Mesodermal cell (in vitro differentiated cells): ENCODE measurements around the gene BBS9.
"Not testable (repeated sequence)": the region's sequence is repeated elsewhere in the genome, so short reads cannot be mapped to it uniquely, and the experiment has no call there.

Source experiments
- H3K27ac ChIP-seq: 2 replicates; pipeline ENCODE4 v1.7.0; 2013; ENCODE audit warnings: mild to moderate bottlenecking, low read depth, low read length, moderate library complexity; ENCODE audit not compliant: severe bottlenecking
- H3K36me3 ChIP-seq: 2 replicates; pipeline ENCODE4 v1.7.1; 2013; ENCODE audit warnings: mild to moderate bottlenecking, low read length, moderate library complexity; ENCODE audit not compliant: control insufficient read depth, insufficient read depth
- H3K4me1 ChIP-seq: one replicate; pipeline ENCODE4 v1.7.1; 2013; ENCODE audit warnings: mild to moderate bottlenecking, low read length; ENCODE audit not compliant: insufficient read depth, control insufficient read depth, poor library complexity, severe bottlenecking
- H3K4me3 ChIP-seq: 2 replicates; pipeline ENCODE4 v1.7.0; 2013; ENCODE audit warnings: low read length, control low read depth, mild to moderate bottlenecking; ENCODE audit not compliant: insufficient read depth, poor library complexity, severe bottlenecking; ENCODE audit errors: extremely low read depth
- H3K9me3 ChIP-seq: 2 replicates; pipeline ENCODE4 v1.7.1; 2013; ENCODE audit warnings: mild to moderate bottlenecking, low read length, moderate library complexity; ENCODE audit not compliant: control insufficient read depth
- WGBS, 2 experiments: methylation state at CpG; one replicate each; pipeline ENCODE4 v1.1.5; 2013; ENCODE audit warnings: missing lambda C conversion rate in 2 of 2; ENCODE audit not compliant: insufficient coverage in 2 of 2; 5-methylcytosine and 5-hydroxymethylcytosine counted together

Gene BBS9

GRCh38 chr7:33273356-33273755 is 144.0 kb downstream of the BBS9 start:
- no CpG with 5 or more reads among the region's 2 CpGs for WGBS, 2 experiments

GRCh38 chr7:33276325-33276724 is 147.0 kb downstream of the BBS9 start:
- WGBS, 2 experiments = 100% methylated on average over 1 to 2 of the region's 3 CpGs
- no peak overlapping the region for H3K27ac ChIP-seq

More at GRCh38 chr7:33273356-33273755, 144.0 kb downstream of the BBS9 start:
- no peaks in the 10 kb centered on the region for H3K4me1 ChIP-seq
- no peak overlapping the region for H3K4me3 ChIP-seq
- H3K9me3 ChIP-seq = peaks cover under 1% of the 10 kb centered on the region
- no peak overlapping the region for H3K27ac ChIP-seq
- no peaks in the 10 kb centered on the region for H3K36me3 ChIP-seq

GRCh38 chr7:33276729-33277128 is 147.4 kb downstream of the BBS9 start:
- H3K36me3 ChIP-seq = no peaks in the 10 kb centered on the region
- H3K9me3 ChIP-seq = peaks cover 8% of the 10 kb centered on the region
- no peak overlapping the region for H3K27ac ChIP-seq
- 85 to 100% methylated on average over 1 to 2 of the region's 2 CpGs for WGBS, 2 experiments
- H3K4me1 ChIP-seq = no peaks in the 10 kb centered on the region
- H3K4me3 ChIP-seq = no peak overlapping the region

More at GRCh38 chr7:33276325-33276724, 147.0 kb downstream of the BBS9 start:
- no peaks in the 10 kb centered on the region for H3K36me3 ChIP-seq
- no peak overlapping the region for H3K4me3 ChIP-seq
- H3K9me3 ChIP-seq = peaks cover 8% of the 10 kb centered on the region
- H3K4me1 ChIP-seq = no peaks in the 10 kb centered on the region

GRCh38 chr7:33278095-33278494 is 148.7 kb downstream of the BBS9 start:
- Histone ChIP-seq H3K4me1 (no peaks in the 10 kb centered on the region), H3K9me3 (peaks cover 8% of the 10 kb centered on the region), H3K36me3 (no peaks in the 10 kb centered on the region), H3K27ac (no peak overlapping the region), H3K4me3 (no peak overlapping the region)
- 100% methylated on average over 1 to 2 of the region's 3 CpGs for WGBS, 2 experiments

GRCh38 chr7:33286501-33286900 is 157.1 kb downstream of the BBS9 start:
- 100% methylated on average over 1 of the region's 1 CpG for WGBS, 2 experiments
- Histone ChIP-seq H3K27ac (no peak overlapping the region), H3K4me1 (no peaks in the 10 kb centered on the region), H3K4me3 (no peak overlapping the region), H3K9me3 (peaks cover 11% of the 10 kb centered on the region), H3K36me3 (no peaks in the 10 kb centered on the region)

- Histone ChIP-seq H3K9me3 (peaks cover 11% of the 10 kb centered on the region), H3K4me1 (no peaks in the 10 kb centered on the region), H3K27ac (no peak overlapping the region), H3K4me3 (no peak overlapping the region), H3K36me3 (no peaks in the 10 kb centered on the region)
- WGBS, 2 experiments = 96 to 100% methylated on average over 2 to 3 of the region's 3 CpGs
Observed at GRCh38 chr7:33287738-33288137, 158.4 kb downstream of the BBS9 start.

GRCh38 chr7:33298848-33299247 is 169.5 kb downstream of the BBS9 start:
- Histone ChIP-seq H3K4me3 (no peak overlapping the region), H3K9me3 (peaks cover 16% of the 10 kb centered on the region), H3K36me3 (no peaks in the 10 kb centered on the region), H3K27ac (no peak overlapping the region), H3K4me1 (no peaks in the 10 kb centered on the region)
- 100% methylated on average over 1 of the region's 2 CpGs; no CpG with 5 or more reads in 1 of the 2 experiments for WGBS, 2 experiments

- H3K4me1 ChIP-seq = no peaks in the 10 kb centered on the region
- H3K27ac ChIP-seq = no peak overlapping the region
- H3K4me3 ChIP-seq = no peak overlapping the region
- peaks cover 16% of the 10 kb centered on the region for H3K9me3 ChIP-seq
- WGBS, 2 experiments = no CpG with 5 or more reads among the region's 2 CpGs
- no peaks in the 10 kb centered on the region for H3K36me3 ChIP-seq
Observed at GRCh38 chr7:33299425-33299824, 170.1 kb downstream of the BBS9 start.

- Histone ChIP-seq H3K9me3 (peaks cover 16% of the 10 kb centered on the region), H3K27ac (no peak overlapping the region), H3K4me3 (no peak overlapping the region), H3K4me1 (no peaks in the 10 kb centered on the region), H3K36me3 (no peaks in the 10 kb centered on the region)
- no CpG with 5 or more reads among the region's 1 CpG for WGBS, 2 experiments
Observed at GRCh38 chr7:33300131-33300530, 170.8 kb downstream of the BBS9 start.

GRCh38 chr7:33300742-33301141 is 171.4 kb downstream of the BBS9 start:
- no peak overlapping the region for H3K27ac ChIP-seq
- H3K4me1 ChIP-seq = no peaks in the 10 kb centered on the region
- H3K36me3 ChIP-seq = no peaks in the 10 kb centered on the region
- H3K9me3 ChIP-seq = peaks cover 16% of the 10 kb centered on the region
- no peak overlapping the region for H3K4me3 ChIP-seq

- 90 to 91% methylated on average over 16 to 27 of the region's 33 CpGs for WGBS, 2 experiments
- H3K36me3 ChIP-seq, H3K4me3 ChIP-seq, H3K27ac ChIP-seq, H3K4me1 ChIP-seq: not testable (repeated sequence)
- H3K9me3 ChIP-seq = peaks cover 16% of the 10 kb centered on the region
Observed at GRCh38 chr7:33303978-33304557, 174.7 kb downstream of the BBS9 start.
